ENCODE measurements around the gene TMEM131.
"Not testable (repeated sequence)": the region's sequence is repeated elsewhere in the genome, so short reads cannot be mapped to it uniquely, and the experiment has no call there.

Gene TMEM131

GRCh38 chr2:97863829-97864228 lies 131.9 kb downstream of the TMEM131 start:
- no peak for DNase-seq (ENCODE audit: low read depth)

GRCh38 chr2:97861177-97861576 lies 134.6 kb downstream of the TMEM131 start:
- no peak for DNase-seq (ENCODE audit: low read depth)

- no peak for DNase-seq (ENCODE audit: low read depth)
Observed at GRCh38 chr2:97858442-97858841, 137.3 kb downstream of the TMEM131 start.

- DNase-seq (ENCODE audit: low read depth), result no peak
Observed at GRCh38 chr2:97857553-97857952, 138.2 kb downstream of the TMEM131 start.

- DNase-seq (ENCODE audit: low read depth), result not testable (repeated sequence)
Observed at GRCh38 chr2:97853057-97853456, 142.7 kb downstream of the TMEM131 start.

GRCh38 chr2:97851172-97851571 lies 144.6 kb downstream of the TMEM131 start:
- DNase-seq (ENCODE audit: low read depth), result no peak

GRCh38 chr2:97849881-97850528 lies 145.7 kb downstream of the TMEM131 start:
- DNase-seq (ENCODE audit: low read depth), result no peak

GRCh38 chr2:97848306-97848705 lies 147.4 kb downstream of the TMEM131 start:
- no peak for DNase-seq (ENCODE audit: low read depth)

- not testable (repeated sequence) for DNase-seq (ENCODE audit: low read depth)
Observed at GRCh38 chr2:97846716-97847115, 149.0 kb downstream of the TMEM131 start.

- no peak for DNase-seq (ENCODE audit: low read depth)
Observed at GRCh38 chr2:97845818-97846217, 149.9 kb downstream of the TMEM131 start.

GRCh38 chr2:97845133-97845532 lies 150.6 kb downstream of the TMEM131 start:
- DNase-seq (ENCODE audit: low read depth), result no peak

- no peak for DNase-seq (ENCODE audit: low read depth)
Observed at GRCh38 chr2:97844311-97844859, 151.4 kb downstream of the TMEM131 start.

- DNase-seq (ENCODE audit: low read depth), result no peak
Observed at GRCh38 chr2:97840198-97840597, 155.6 kb downstream of the TMEM131 start.

GRCh38 chr2:97834610-97835009 lies 161.1 kb downstream of the TMEM131 start:
- DNase-seq (ENCODE audit: low read depth), result no peak

- DNase-seq (ENCODE audit: low read depth), result no peak
Observed at GRCh38 chr2:97831121-97831520, 164.6 kb downstream of the TMEM131 start.

GRCh38 chr2:97829255-97829654 lies 166.5 kb downstream of the TMEM131 start:
- DNase-seq (ENCODE audit: low read depth), result not testable (repeated sequence)

GRCh38 chr2:97827013-97827412 lies 168.7 kb downstream of the TMEM131 start:
- DNase-seq (ENCODE audit: low read depth), result not testable (repeated sequence)

GRCh38 chr2:97826266-97826847 lies 169.4 kb downstream of the TMEM131 start:
- not testable (repeated sequence) for DNase-seq (ENCODE audit: low read depth)

- not testable (repeated sequence) for DNase-seq (ENCODE audit: low read depth)
Observed at GRCh38 chr2:97824011-97824410, 171.7 kb downstream of the TMEM131 start.

- DNase-seq (ENCODE audit: low read depth), result not testable (repeated sequence)
Observed at GRCh38 chr2:97821862-97822261, 173.9 kb downstream of the TMEM131 start.

- no peak for DNase-seq (ENCODE audit: low read depth)
Observed at GRCh38 chr2:97819754-97820153, 176.0 kb downstream of the TMEM131 start.

- no peak for DNase-seq (ENCODE audit: low read depth)
Observed at GRCh38 chr2:97816411-97816810, 179.3 kb downstream of the TMEM131 start.

GRCh38 chr2:97812931-97813330 lies 182.8 kb downstream of the TMEM131 start:
- DNase-seq (ENCODE audit: low read depth), result no peak

GRCh38 chr2:97808816-97809215 lies 186.9 kb downstream of the TMEM131 start:
- no peak for DNase-seq (ENCODE audit: low read depth)

Measured in activated gamma-delta T cell treated with anti-CD3 and anti-CD28 coated beads, Interleukin-2, amount 50 U/mL, for 16 hours (primary cell).